ENCODE measurements around the gene ZSCAN31. TPM values are rescaled to one million over a fixed set of nuclear protein-coding genes. Genes with fewer than 3 reads are reported as not detected.
A peak's percentile ranks its signal among the peaks of the same experiment; 100 is the strongest.

The ZSCAN31 gene
- total and polyA plus RNA-seq, 9 donors, result 12.1 to 40.1 (median 21.4) TPM

DNA sequence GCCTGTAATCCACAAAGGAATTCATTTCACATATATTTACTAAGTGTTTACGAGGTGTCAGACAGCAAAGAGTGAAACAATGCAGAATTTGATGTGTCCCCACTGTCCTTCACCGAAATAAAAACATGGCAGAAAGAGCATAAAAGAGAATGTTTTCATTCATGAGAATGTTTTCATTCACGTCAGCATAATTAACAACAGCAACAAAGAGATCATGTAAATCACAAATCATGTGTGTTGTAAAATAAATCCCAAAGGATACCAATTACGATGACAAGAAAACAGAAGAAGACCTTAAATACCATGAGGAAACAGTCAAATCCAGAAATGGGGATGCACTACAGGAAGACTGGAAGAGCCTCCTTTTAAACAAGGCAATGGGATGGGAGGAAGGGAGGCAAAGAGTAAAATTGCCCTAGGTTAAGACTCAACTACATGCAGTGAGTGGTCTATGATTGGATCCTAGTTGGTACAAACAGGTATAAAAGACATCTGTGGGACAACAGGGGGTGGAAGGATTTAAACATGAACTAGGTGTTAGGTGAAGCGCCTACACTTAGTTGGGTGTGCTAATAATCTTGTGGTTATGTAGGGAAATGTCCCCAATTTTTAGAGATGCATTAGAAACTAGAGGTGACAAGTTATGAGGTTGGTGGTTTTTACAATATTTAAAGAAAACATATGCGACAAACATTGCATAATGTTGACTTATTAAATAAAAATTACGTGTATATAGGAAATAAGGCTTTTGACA lies 1.5 kb downstream of the ZSCAN31 start:
- peaks cover 6% of the 10 kb centered on the region for H3K4me1 ChIP-seq (ENCODE audit: insufficient read depth)
- WGBS, 3 donors, result 79 to 82% (median 81%) methylated on average over 7 of the region's 7 CpGs
- DNase-seq, result no peak
- H3K36me3 ChIP-seq, result no peaks in the 10 kb centered on the region
- H3K9me3 ChIP-seq, result no peaks in the 10 kb centered on the region
- peak overlapping the region; percentile 91 to 96 for H3K27ac ChIP-seq
- peak overlapping the region; percentile 32 for H3K4me3 ChIP-seq
- H3K27me3 ChIP-seq, result no peaks in the 10 kb centered on the region
- TF ChIP-seq EP300 (IDR thresholded peaks at IDR 0.05), result no peak
- TF ChIP-seq POLR2A (IDR thresholded peaks at IDR 0.05), result no peak
- no peak for TF ChIP-seq CTCF (IDR thresholded peaks at IDR 0.05)
- intact Hi-C loops (cut with DNase I), result loop anchor here in 1 of 4 donors (5.0 kb wide), 1 partner anchor 197 kb away; no protein-coding TSS in a partner anchor

DNA sequence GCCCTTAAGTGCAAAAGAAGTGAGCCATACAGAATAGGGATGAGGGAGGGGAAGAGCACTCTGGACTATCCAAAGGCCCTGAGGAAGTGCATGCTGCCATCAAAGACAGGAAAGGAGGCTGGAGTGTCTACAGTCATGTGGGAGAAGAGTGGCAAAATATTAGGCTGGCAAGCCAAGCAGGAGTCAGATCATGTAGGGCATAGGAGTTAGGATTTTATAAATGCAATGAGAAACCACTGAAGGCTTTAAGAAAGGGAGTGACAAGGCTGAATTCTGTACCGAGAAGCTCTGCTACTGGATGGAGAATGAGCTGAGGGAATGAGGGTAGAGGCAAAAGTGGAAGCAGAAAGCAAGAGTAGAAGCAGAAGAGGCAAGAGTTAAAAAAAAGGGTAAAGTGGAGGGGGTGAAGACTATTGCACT lies 2.3 kb downstream of the ZSCAN31 start:
- no peak for DNase-seq
- intact Hi-C loops (cut with DNase I), result no loop called here
- WGBS, 3 donors, result 93 to 98% (median 98%) methylated on average over 1 of the region's 1 CpG
- Histone ChIP-seq H3K36me3 (no peaks in the 10 kb centered on the region), H3K4me3 (no peak overlapping the region), H3K27me3 (no peaks in the 10 kb centered on the region), H3K9me3 (peaks cover 0 to 3% of the 10 kb centered on the region in 2 donors), H3K4me1 (ENCODE audit: insufficient read depth) (peaks cover 6% of the 10 kb centered on the region), H3K27ac (no peak overlapping the region)
- TF ChIP-seq CTCF (IDR thresholded peaks at IDR 0.05), result no peak

- intact Hi-C loops (cut with DNase I), result no loop called here
- H3K4me3 ChIP-seq, result no peak overlapping the region
- no peak for DNase-seq
- no peaks in the 10 kb centered on the region for H3K36me3 ChIP-seq
- H3K27ac ChIP-seq, result no peak overlapping the region
- H3K4me1 ChIP-seq (ENCODE audit: insufficient read depth), result peaks cover 6% of the 10 kb centered on the region
- WGBS, 3 donors, result 91 to 99% (median 97%) methylated on average over 2 of the region's 2 CpGs
- H3K27me3 ChIP-seq, result no peaks in the 10 kb centered on the region
- TF ChIP-seq CTCF (IDR thresholded peaks at IDR 0.05) (no peak), POLR2A (IDR thresholded peaks at IDR 0.05) (no peak), EP300 (IDR thresholded peaks at IDR 0.05) (no peak)
- peaks cover 0 to 4% of the 10 kb centered on the region in 2 donors for H3K9me3 ChIP-seq
These were observed 2.9 kb downstream of the ZSCAN31 start for GRCh38 chr6:28333047-28333446.

DNA sequence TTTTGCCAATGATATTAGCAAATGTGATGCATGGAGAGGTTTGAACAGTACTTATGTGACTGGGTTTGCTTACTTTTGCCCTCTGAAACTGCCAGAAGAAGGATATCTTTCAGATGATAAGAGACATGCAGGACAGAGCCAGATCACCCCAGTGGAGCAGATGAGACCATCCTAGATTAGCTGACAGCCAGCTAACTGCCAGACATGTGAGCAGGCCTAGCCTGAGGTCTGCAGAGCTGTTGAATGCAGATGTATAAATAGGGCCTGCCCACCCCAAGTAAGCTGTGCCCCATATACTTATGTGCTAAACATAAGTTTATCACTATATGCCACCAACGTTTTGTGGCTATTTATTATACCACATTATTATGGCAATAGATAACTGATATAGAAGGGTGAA lies 5.9 kb downstream of the ZSCAN31 start:
- DNase-seq, result no peak
- Histone ChIP-seq H3K4me3 (no peak overlapping the region), H3K27ac (no peak overlapping the region), H3K4me1 (ENCODE audit: insufficient read depth) (peaks cover 2% of the 10 kb centered on the region), H3K9me3 (peaks cover 4 to 26% of the 10 kb centered on the region in 2 donors), H3K36me3 (no peaks in the 10 kb centered on the region), H3K27me3 (no peaks in the 10 kb centered on the region)
- TF ChIP-seq POLR2A (IDR thresholded peaks at IDR 0.05) (no peak), CTCF (IDR thresholded peaks at IDR 0.05) (no peak), EP300 (IDR thresholded peaks at IDR 0.05) (no peak)
- intact Hi-C loops (cut with DNase I), result no loop called here
- 59 to 69% (median 64%) methylated on average over 1 of the region's 1 CpG for whole genome bisulfite sequencing, 3 donors

Measured in ovary (tissue), 9 donors.